H1 (cell line): Measurements from ENCODE around the gene KLF12. TPM values are rescaled to one million over a fixed set of nuclear protein-coding genes. Genes with fewer than 3 reads are reported as not detected.

Experiments
- CTCF ChIA-PET: fragments of 300-600 bp; sonication (Branson Sonifier 250); formaldehyde crosslinking; loops from one replicate; lab custom pipeline; 2021; ENCODE audit not compliant: partially characterized antibody; lab: Charles Lee
- POLR2A ChIA-PET: fragments of 300-600 bp; sonication (Branson Sonifier 250); formaldehyde crosslinking; loops from one replicate; lab custom pipeline; 2021; ENCODE audit warnings: inconsistent platforms; ENCODE audit not compliant: partially characterized antibody; lab: Charles Lee
- DNase-seq, 2 experiments: peaks; one replicate each; pipeline versions ENCODE4 v3.0.0 to v3.0.0-alpha.2; 2010 to 2022; ENCODE audit warnings: low spot score in 2 of 2, low read depth in 1 of 2, mixed read lengths in 1 of 2
- FAIRE-seq: peaks from 2 replicates; lab custom pipeline; 2011; peaks lifted over from hg19 to GRCh38; lab: Jason Lieb, UNC
- H2AFZ ChIP-seq: 2 replicates; pipeline ENCODE4 v1.8.1; 2012; ENCODE audit warnings: low read length, inconsistent platforms
- H2AK5ac ChIP-seq: 2 replicates; pipeline ENCODE4 v1.6.1; 2013; ENCODE audit warnings: low read depth, low read length
- H2BK120ac ChIP-seq: replicated peaks from 2 replicates; pipeline ENCODE3; 2013; ENCODE audit warnings: low read depth, low read length, inconsistent platforms
- H2BK12ac ChIP-seq: 2 replicates; pipeline ENCODE4 v1.6.1; 2013; ENCODE audit warnings: low read depth, low read length
- H2BK15ac ChIP-seq: 2 replicates; pipeline ENCODE4 v1.6.1; 2013; ENCODE audit warnings: low read length
- H2BK20ac ChIP-seq: 2 replicates; pipeline ENCODE4 v1.6.1; 2013; ENCODE audit warnings: low read length
- H2BK5ac ChIP-seq: 2 replicates; pipeline ENCODE4 v1.6.1; 2013; ENCODE audit warnings: low read depth, low read length
- H3K14ac ChIP-seq: 2 replicates; pipeline ENCODE4 v1.6.1; 2013; ENCODE audit warnings: inconsistent platforms; ENCODE audit not compliant: insufficient read length
- H3K18ac ChIP-seq: 2 replicates; pipeline ENCODE4 v1.6.1; 2013; ENCODE audit warnings: low read length; ENCODE audit errors: extremely low read depth
- H3K23ac ChIP-seq: 2 replicates; pipeline ENCODE4 v1.6.1; 2013; ENCODE audit warnings: inconsistent platforms; ENCODE audit not compliant: insufficient read length
- H3K23me2 ChIP-seq: 2 replicates; pipeline ENCODE4 v1.6.1; 2013; ENCODE audit warnings: low read depth, low read length
- H3K27ac ChIP-seq: 2 replicates; pipeline ENCODE4 v1.6.1; 2011; ENCODE audit warnings: low read depth, low read length, inconsistent platforms
- H3K27me3 ChIP-seq, 4 experiments: replicated peaks in 1 of 4; 1 replicate in 1 of 4; 2 replicates in 3 of 4; pipeline versions ENCODE4 v1.6.1 to v1.8.1; 2011 to 2013; ENCODE audit warnings: low read length in 3 of 4, mild to moderate bottlenecking in 3 of 4, inconsistent platforms in 2 of 4, mixed read lengths in 2 of 4, moderate library complexity in 1 of 4; ENCODE audit not compliant: control insufficient read depth in 3 of 4, insufficient read depth in 3 of 4; ENCODE audit errors: extremely low read depth in 1 of 4
- H3K36me3 ChIP-seq, 4 experiments: 2 replicates each; pipeline versions ENCODE4 v1.6.1 to v1.8.1; 2011 to 2013; ENCODE audit warnings: mild to moderate bottlenecking in 4 of 4, low read length in 3 of 4, moderate library complexity in 2 of 4, control low read depth in 1 of 4, inconsistent platforms in 1 of 4; ENCODE audit not compliant: insufficient read depth in 4 of 4, control insufficient read depth in 2 of 4
- H3K4ac ChIP-seq: replicated peaks from 2 replicates; pipeline ENCODE3; 2013; ENCODE audit warnings: low read length, low read depth, mixed read lengths, inconsistent platforms; ENCODE audit not compliant: insufficient read length
- H3K4me1 ChIP-seq, 4 experiments: replicated peaks in 1 of 4; 1 replicate in 1 of 4; 2 replicates in 3 of 4; pipeline versions ENCODE4 v1.6.1 to v1.8.1; 2011 to 2013; ENCODE audit warnings: low read length in 3 of 4, inconsistent platforms in 2 of 4, mixed read lengths in 1 of 4; ENCODE audit not compliant: insufficient read depth in 4 of 4, control insufficient read depth in 3 of 4
- H3K4me2 ChIP-seq, 2 experiments: 2 replicates each; pipeline versions ENCODE4 v1.6.1 to v1.8.1; 2011 to 2013; ENCODE audit warnings: low read depth in 2 of 2, low read length in 2 of 2, control low read depth in 1 of 2, inconsistent platforms in 1 of 2, mild to moderate bottlenecking in 1 of 2; ENCODE audit not compliant: insufficient read depth in 1 of 2
- H3K4me3 ChIP-seq, 4 experiments: fragments of 200-600, 300-600 bp in 1 of 4; sonication (generic), shearing (Covaris generic), sonication (Bioruptor Twin) in 1 of 4; 2 replicates each; pipeline versions ENCODE4 v1.5.1 to v1.8.1; 2011 to 2016; ENCODE audit warnings: low read length in 4 of 4, low read depth in 3 of 4, control low read depth in 2 of 4, inconsistent platforms in 2 of 4, mild to moderate bottlenecking in 2 of 4, mixed read lengths in 1 of 4, moderate library complexity in 1 of 4; ENCODE audit not compliant: insufficient read depth in 2 of 4; ENCODE audit errors: extremely low read depth in 1 of 4
- H3K56ac ChIP-seq: replicated peaks from 2 replicates; pipeline ENCODE3; 2013; ENCODE audit warnings: low read depth, mild to moderate bottlenecking, mixed read lengths, low read length, inconsistent platforms; ENCODE audit not compliant: insufficient read length
- H3K79me1 ChIP-seq: 2 replicates; pipeline ENCODE4 v1.6.1; 2013; ENCODE audit warnings: low read depth, low read length, control low read depth
- H3K79me2 ChIP-seq, 2 experiments: 2 replicates each; pipeline versions ENCODE4 v1.6.1 to v1.8.1; 2012 to 2013; ENCODE audit warnings: low read length in 2 of 2, mild to moderate bottlenecking in 2 of 2, inconsistent platforms in 1 of 2; ENCODE audit not compliant: insufficient read depth in 2 of 2, control insufficient read depth in 1 of 2
- H3K9ac ChIP-seq, 4 experiments: replicated peaks in 1 of 4; 1 replicate in 1 of 4; 2 replicates in 3 of 4; pipeline versions ENCODE4 v1.6.1 to v1.8.1; 2011 to 2013; ENCODE audit warnings: low read depth in 3 of 4, low read length in 3 of 4, control low read depth in 2 of 4, mild to moderate bottlenecking in 2 of 4, moderate library complexity in 2 of 4, inconsistent platforms in 1 of 4; ENCODE audit errors: extremely low read depth in 1 of 4
- H3K9me3 ChIP-seq, 2 experiments: 2 replicates each; pipeline versions ENCODE4 v1.6.1 to v1.8.1; 2012 to 2013; ENCODE audit warnings: mild to moderate bottlenecking in 2 of 2, moderate library complexity in 2 of 2, control low read depth in 1 of 2, inconsistent platforms in 1 of 2, low read depth in 1 of 2, low read length in 1 of 2, mixed read lengths in 1 of 2; ENCODE audit not compliant: insufficient read depth in 2 of 2
- H4K20me1 ChIP-seq, 2 experiments: replicated peaks in 1 of 2; 2 replicates each; pipeline versions ENCODE3 to v1.8.1; 2011 to 2013; ENCODE audit warnings: inconsistent platforms in 2 of 2, low read length in 2 of 2, mild to moderate bottlenecking in 1 of 2; ENCODE audit not compliant: insufficient read depth in 2 of 2, control insufficient read depth in 1 of 2
- H4K5ac ChIP-seq: 2 replicates; pipeline ENCODE4 v1.6.1; 2013; ENCODE audit warnings: low read length, low read depth, mixed read lengths, inconsistent platforms; ENCODE audit not compliant: insufficient read length
- H4K8ac ChIP-seq: 2 replicates; pipeline ENCODE4 v1.8.0; 2013; ENCODE audit warnings: mild to moderate bottlenecking, moderate library complexity, low read length, inconsistent platforms; ENCODE audit not compliant: insufficient read depth; ENCODE audit errors: extremely low read depth
- H4K91ac ChIP-seq: replicated peaks from 2 replicates; pipeline ENCODE3; 2013; ENCODE audit warnings: low read length, mixed read lengths, inconsistent platforms; ENCODE audit not compliant: insufficient read length
- KDM1A ChIP-seq: fragments of 200-600, 300-600 bp; sonication (generic); IDR thresholded peaks from 2 replicates; pipeline ENCODE4 v1.7.1; 2016; ENCODE audit warnings: mild to moderate bottlenecking, low read length, borderline replicate concordance
- WGBS, 2 experiments: shearing (Covaris generic) in 1 of 2; methylation state at CpG; one replicate each; pipeline versions ENCODE4 v1.1.6 to v1.1.7; 2013 to 2015; ENCODE audit warnings: low lambda C conversion rate in 2 of 2, mixed read lengths in 2 of 2, inconsistent platforms in 1 of 2, low coverage in 1 of 2, missing lambda C conversion rate in 1 of 2; ENCODE audit not compliant: insufficient replicate concordance in 2 of 2, insufficient coverage in 1 of 2, insufficient read length in 1 of 2; ENCODE audit errors: extremely low coverage in 1 of 2, missing lambda C conversion rate in 1 of 2; 5-methylcytosine and 5-hydroxymethylcytosine counted together
- polyA plus RNA-seq, 7 experiments: library from polyadenylated mRNA; depleted of rRNA in 3 of 7; stranded (reverse) in 5 of 7; unstranded in 2 of 7; fragments of >200 nt in 5 of 7; fragments of 200-250 nt in 2 of 7; gene quantifications; 1 replicate in 5 of 7; 2 replicates in 1 of 7; 4 replicates in 1 of 7; pipeline versions ENCODE4 v1.2.1 to v1.2.3, GENCODE V29; 2011 to 2013; ENCODE audit warnings: missing spikeins in 2 of 7, mixed read lengths in 2 of 7
- total RNA-seq: library from RNA; stranded (reverse); fragmentation: NEBNext Ultra II Directional; extraction: Animal tissue kit (Norgen Biotek cat#: 25700); gene quantifications from 2 replicates; pipeline ENCODE4 v1.2.1, GENCODE V29; 2021

The KLF12 gene
- total and polyA plus RNA-seq, 2 of the 8 experiments (the other 6 are each of a cell fraction or from before 2014, with no cell fraction given) = 6.6 to 12.1 TPM

DNA sequence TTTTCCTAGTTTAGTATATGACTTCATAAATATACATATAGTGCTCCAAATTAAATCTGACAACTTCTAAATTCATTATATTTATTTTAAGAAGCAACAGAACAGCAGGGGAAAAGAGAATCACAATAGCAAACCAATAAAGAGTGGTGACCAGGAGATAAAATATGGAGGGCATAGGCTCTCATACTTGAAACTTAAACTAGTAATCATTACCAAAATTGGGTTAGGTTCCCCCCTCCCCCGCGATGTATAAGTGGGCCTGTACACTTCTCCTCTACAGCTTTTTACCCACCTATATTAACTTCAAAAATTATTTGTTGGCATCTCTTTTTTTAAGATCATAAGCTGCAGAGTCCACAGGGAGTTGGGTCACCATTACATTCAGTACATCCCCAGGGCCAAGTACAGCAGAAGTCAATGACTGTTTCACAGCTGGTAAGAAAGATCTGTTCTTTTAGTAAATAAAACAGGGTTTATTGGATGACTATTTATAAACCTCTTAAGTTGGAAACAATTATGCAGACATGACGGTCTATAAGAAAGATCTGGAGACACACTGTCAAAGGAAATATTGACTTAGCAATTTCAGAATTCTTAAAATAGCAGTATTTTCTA is 29.4 kb downstream of the KLF12 start:
- H4K20me1 ChIP-seq = peaks cover 0 to 1% of the 10 kb centered on the region in 2 experiments
- H3K27ac ChIP-seq = no peak overlapping the region
- TF ChIP-seq KDM1A = no peak
- TF ChIP-seq, all 59 proteins: peak for 0
- H3K56ac ChIP-seq = no peak overlapping the region
- H3K79me2 ChIP-seq = peaks cover 0 to 16% of the 10 kb centered on the region in 2 experiments; a peak in 2 of 4 replicates
- no peak overlapping the region for H2BK20ac ChIP-seq
- FAIRE-seq (no peak), DNase-seq (no peak)
- H3K18ac ChIP-seq = no peak overlapping the region
- H3K23ac ChIP-seq = no peak overlapping the region
- no peak overlapping the region for H2BK12ac ChIP-seq
- no peak overlapping the region for H3K9ac ChIP-seq
- no peak overlapping the region for H3K4me3 ChIP-seq
- no peak overlapping the region for H2AFZ ChIP-seq
- peaks cover 0 to 7% of the 10 kb centered on the region in 2 experiments; a peak in 1 of 4 replicates for H3K9me3 ChIP-seq
- WGBS, 2 experiments = 74% methylated on average over 3 of the region's 3 CpGs; no CpG with 5 or more reads in 1 of the 2 experiments
- ChIA-PET CTCF (no interaction called here), POLR2A (no interaction called here)
- H4K5ac ChIP-seq = no peak overlapping the region
- no peak overlapping the region for H3K14ac ChIP-seq
- H3K36me3 ChIP-seq = no peaks in the 10 kb centered on the region
- no peaks in the 10 kb centered on the region for H3K79me1 ChIP-seq
- H4K91ac ChIP-seq = no peak overlapping the region
- H2AK5ac ChIP-seq = no peak overlapping the region
- H2BK120ac ChIP-seq = no peak overlapping the region
- no peaks in the 10 kb centered on the region for H3K23me2 ChIP-seq
- no peaks in the 10 kb centered on the region for H3K4me1 ChIP-seq
- H3K4me2 ChIP-seq = no peak overlapping the region
- no peak overlapping the region for H2BK5ac ChIP-seq
- no peaks in the 10 kb centered on the region for H3K27me3 ChIP-seq
- no peak overlapping the region for H3K4ac ChIP-seq
- H4K8ac ChIP-seq = no peak overlapping the region
- H2BK15ac ChIP-seq = no peak overlapping the region
